GM23338 (cell line): Measurements from ENCODE around the gene MAD1L1.

Source experiments
- CREB1 ChIP-seq: fragments of 250-450 bp; sonication (Bioruptor Pico); IDR thresholded peaks from 2 replicates; pipeline ENCODE4 v1.5.0; 2020; ENCODE audit warnings: low read depth, mild to moderate bottlenecking, moderate library complexity
- EZH2 ChIP-seq: fragments of 200-600 bp; sonication (generic); IDR thresholded peaks from one replicate; pipeline ENCODE4 v1.8.0; 2017; ENCODE audit warnings: antibody characterized with exemption, mild to moderate bottlenecking, low read depth; ENCODE audit not compliant: unreplicated experiment
- EZH2phosphoT487 ChIP-seq: fragments of 200-600 bp; sonication (generic); IDR thresholded peaks from one replicate; pipeline ENCODE4 v1.8.1; 2018; ENCODE audit warnings: antibody characterized with exemption; ENCODE audit not compliant: unreplicated experiment
- JUNB ChIP-seq: IDR thresholded peaks from one replicate; pipeline ENCODE4 v1.6.1; 2016; ENCODE audit warnings: antibody characterized with exemption; ENCODE audit not compliant: unreplicated experiment
- NANOG ChIP-seq: IDR thresholded peaks from 2 replicates; pipeline ENCODE4 v1.6.1; 2016; ENCODE audit warnings: antibody characterized with exemption, borderline replicate concordance
- POLR2AphosphoS5 ChIP-seq: IDR thresholded peaks from 2 replicates; pipeline ENCODE4 v1.6.1; 2016; ENCODE audit warnings: antibody characterized with exemption, low read depth
- ZNF114 ChIP-seq: fragments of 250-450 bp; sonication (Bioruptor Pico); IDR thresholded peaks from 2 replicates; pipeline ENCODE4 v1.5.0; 2020; ENCODE audit warnings: mild to moderate bottlenecking, moderate library complexity
- TF ChIP-seq, protein P1 (sequence below), 2 experiments: fragments of 200-600 bp in 1 of 2; sonication (generic) in 1 of 2; conservative IDR thresholded peaks; 2 replicates each; pipeline versions ENCODE4 v1.5.1 to v1.6.1; 2016 to 2017; ENCODE audit warnings: antibody characterized with exemption in 2 of 2, low read depth in 2 of 2, mild to moderate bottlenecking in 2 of 2, moderate library complexity in 1 of 2
- TF ChIP-seq, protein P2 (sequence below): IDR thresholded peaks from one replicate; pipeline ENCODE4 v1.6.1; 2018; ENCODE audit warnings: antibody characterized with exemption; ENCODE audit not compliant: unreplicated experiment

DNA sequence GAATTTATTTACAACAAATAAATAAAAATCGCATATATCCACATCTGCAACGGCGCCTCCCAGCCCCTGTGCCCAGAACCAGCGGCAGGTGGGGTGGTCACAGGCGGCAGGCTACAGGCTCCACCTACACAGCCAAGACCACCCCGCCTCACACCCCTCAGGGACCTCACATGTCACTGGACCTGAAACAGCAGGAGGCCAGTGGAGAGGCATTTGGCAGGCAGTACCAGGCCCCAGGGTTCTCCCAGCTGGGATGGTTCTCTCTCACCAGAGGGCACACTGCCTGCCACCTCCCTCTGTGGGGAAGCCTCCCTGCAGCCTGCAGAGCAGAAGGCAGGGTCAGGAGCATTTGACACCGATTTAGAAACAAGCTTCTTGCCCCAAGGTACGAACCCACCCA lies 81.5 kb downstream of the MAD1L1 start:
- TF ChIP-seq, protein P1, sequence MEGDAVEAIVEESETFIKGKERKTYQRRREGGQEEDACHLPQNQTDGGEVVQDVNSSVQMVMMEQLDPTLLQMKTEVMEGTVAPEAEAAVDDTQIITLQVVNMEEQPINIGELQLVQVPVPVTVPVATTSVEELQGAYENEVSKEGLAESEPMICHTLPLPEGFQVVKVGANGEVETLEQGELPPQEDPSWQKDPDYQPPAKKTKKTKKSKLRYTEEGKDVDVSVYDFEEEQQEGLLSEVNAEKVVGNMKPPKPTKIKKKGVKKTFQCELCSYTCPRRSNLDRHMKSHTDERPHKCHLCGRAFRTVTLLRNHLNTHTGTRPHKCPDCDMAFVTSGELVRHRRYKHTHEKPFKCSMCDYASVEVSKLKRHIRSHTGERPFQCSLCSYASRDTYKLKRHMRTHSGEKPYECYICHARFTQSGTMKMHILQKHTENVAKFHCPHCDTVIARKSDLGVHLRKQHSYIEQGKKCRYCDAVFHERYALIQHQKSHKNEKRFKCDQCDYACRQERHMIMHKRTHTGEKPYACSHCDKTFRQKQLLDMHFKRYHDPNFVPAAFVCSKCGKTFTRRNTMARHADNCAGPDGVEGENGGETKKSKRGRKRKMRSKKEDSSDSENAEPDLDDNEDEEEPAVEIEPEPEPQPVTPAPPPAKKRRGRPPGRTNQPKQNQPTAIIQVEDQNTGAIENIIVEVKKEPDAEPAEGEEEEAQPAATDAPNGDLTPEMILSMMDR (conservative IDR thresholded peaks at IDR 0.05; ENCODE audit: low read depth in 2 of 2), result no peak
- no peak for TF ChIP-seq EZH2
- TF ChIP-seq, protein P2, sequence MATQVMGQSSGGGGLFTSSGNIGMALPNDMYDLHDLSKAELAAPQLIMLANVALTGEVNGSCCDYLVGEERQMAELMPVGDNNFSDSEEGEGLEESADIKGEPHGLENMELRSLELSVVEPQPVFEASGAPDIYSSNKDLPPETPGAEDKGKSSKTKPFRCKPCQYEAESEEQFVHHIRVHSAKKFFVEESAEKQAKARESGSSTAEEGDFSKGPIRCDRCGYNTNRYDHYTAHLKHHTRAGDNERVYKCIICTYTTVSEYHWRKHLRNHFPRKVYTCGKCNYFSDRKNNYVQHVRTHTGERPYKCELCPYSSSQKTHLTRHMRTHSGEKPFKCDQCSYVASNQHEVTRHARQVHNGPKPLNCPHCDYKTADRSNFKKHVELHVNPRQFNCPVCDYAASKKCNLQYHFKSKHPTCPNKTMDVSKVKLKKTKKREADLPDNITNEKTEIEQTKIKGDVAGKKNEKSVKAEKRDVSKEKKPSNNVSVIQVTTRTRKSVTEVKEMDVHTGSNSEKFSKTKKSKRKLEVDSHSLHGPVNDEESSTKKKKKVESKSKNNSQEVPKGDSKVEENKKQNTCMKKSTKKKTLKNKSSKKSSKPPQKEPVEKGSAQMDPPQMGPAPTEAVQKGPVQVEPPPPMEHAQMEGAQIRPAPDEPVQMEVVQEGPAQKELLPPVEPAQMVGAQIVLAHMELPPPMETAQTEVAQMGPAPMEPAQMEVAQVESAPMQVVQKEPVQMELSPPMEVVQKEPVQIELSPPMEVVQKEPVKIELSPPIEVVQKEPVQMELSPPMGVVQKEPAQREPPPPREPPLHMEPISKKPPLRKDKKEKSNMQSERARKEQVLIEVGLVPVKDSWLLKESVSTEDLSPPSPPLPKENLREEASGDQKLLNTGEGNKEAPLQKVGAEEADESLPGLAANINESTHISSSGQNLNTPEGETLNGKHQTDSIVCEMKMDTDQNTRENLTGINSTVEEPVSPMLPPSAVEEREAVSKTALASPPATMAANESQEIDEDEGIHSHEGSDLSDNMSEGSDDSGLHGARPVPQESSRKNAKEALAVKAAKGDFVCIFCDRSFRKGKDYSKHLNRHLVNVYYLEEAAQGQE, result no peak
- TF ChIP-seq JUNB, result no peak
- no peak for TF ChIP-seq POLR2AphosphoS5
- TF ChIP-seq CREB1, result no peak
- TF ChIP-seq EZH2phosphoT487, result no peak
- no peak for TF ChIP-seq ZNF114 (CRISPR knock-in tag)
- no peak for TF ChIP-seq NANOG
